ENCODE data around the gene GPR62.
A peak's percentile ranks its signal among the peaks of the same experiment; 100 is the strongest.

DNA sequence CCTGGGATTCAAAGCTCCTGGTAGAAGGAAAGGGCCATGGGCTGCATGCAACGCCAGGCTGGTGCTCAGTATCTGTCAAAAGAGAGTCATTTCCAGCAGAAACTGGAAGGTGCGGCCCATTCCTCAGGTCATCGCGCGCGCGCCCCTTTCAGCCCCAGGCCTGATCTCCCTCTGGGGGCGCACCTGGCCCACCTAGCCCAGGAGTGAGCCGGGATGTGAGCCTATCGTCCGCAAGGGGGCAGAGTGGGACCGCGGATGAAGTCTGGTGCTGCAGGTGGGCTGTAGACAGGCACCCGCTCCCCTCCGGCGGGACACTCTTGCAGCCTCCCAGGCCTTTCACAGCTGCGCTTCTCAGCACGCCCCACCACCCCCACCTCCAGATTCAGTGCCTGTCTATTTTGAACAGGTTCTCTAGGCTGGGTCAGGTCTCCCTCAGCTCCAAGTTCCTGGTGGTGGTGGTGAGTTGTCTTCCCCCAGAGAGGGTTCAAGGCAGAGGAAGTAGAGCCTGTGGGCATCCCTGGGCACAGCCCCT lies 46.3 kb downstream of the GPR62 start:
- TF ChIP-seq, protein P1, sequence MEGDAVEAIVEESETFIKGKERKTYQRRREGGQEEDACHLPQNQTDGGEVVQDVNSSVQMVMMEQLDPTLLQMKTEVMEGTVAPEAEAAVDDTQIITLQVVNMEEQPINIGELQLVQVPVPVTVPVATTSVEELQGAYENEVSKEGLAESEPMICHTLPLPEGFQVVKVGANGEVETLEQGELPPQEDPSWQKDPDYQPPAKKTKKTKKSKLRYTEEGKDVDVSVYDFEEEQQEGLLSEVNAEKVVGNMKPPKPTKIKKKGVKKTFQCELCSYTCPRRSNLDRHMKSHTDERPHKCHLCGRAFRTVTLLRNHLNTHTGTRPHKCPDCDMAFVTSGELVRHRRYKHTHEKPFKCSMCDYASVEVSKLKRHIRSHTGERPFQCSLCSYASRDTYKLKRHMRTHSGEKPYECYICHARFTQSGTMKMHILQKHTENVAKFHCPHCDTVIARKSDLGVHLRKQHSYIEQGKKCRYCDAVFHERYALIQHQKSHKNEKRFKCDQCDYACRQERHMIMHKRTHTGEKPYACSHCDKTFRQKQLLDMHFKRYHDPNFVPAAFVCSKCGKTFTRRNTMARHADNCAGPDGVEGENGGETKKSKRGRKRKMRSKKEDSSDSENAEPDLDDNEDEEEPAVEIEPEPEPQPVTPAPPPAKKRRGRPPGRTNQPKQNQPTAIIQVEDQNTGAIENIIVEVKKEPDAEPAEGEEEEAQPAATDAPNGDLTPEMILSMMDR (conservative IDR thresholded peaks at IDR 0.05) = peak; percentile 92
- no peak for TF ChIP-seq EZH2 (IDR thresholded peaks at IDR 0.05; ENCODE audit: low read depth)
